Measurements from ENCODE around the gene TUFM. TPM values are rescaled to one million over a fixed set of nuclear protein-coding genes. Genes with fewer than 3 reads are reported as not detected.
A peak's percentile ranks its signal among the peaks of the same experiment; 100 is the strongest.

TUFM gene
- total RNA-seq, 1 donor from 2014 or later: 134 TPM

GRCh38 chr16:28865001-28865688, 19.0 kb upstream of the TUFM start:
- intact Hi-C loops (cut with DNase I): no loop called here
- H3K4me3 ChIP-seq: peak overlapping the region; percentile 85
- H3K36me3 ChIP-seq: peaks cover 33% of the 10 kb centered on the region
- H3K27me3 ChIP-seq: no peaks in the 10 kb centered on the region
- no peak overlapping the region for H3K27ac ChIP-seq
- no peak for TF ChIP-seq CTCF (IDR thresholded peaks at IDR 0.05)
- no peaks in the 10 kb centered on the region for H3K9me3 ChIP-seq
- ATAC-seq: no peak
- peaks cover 18% of the 10 kb centered on the region for H3K4me1 ChIP-seq
- DNase-seq: no peak

GRCh38 chr16:28863929-28864793, 18.0 kb upstream of the TUFM start:
- Histone ChIP-seq H3K27ac (peak overlapping the region; percentile 95), H3K4me3 (peak overlapping the region; percentile 85), H3K36me3 (peaks cover 23% of the 10 kb centered on the region), H3K4me1 (peaks cover 18% of the 10 kb centered on the region), H3K27me3 (no peaks in the 10 kb centered on the region), H3K9me3 (no peaks in the 10 kb centered on the region)
- DNase-seq (no peak), ATAC-seq (no peak)
- intact Hi-C loops (cut with DNase I): no loop called here
- TF ChIP-seq CTCF (IDR thresholded peaks at IDR 0.05): no peak

GRCh38 chr16:28859326-28859725, 13.2 kb upstream of the TUFM start:
- no peak overlapping the region for H3K27ac ChIP-seq
- no peak overlapping the region for H3K4me3 ChIP-seq
- H3K9me3 ChIP-seq: no peaks in the 10 kb centered on the region
- intact Hi-C loops (cut with DNase I): no loop called here
- no peaks in the 10 kb centered on the region for H3K36me3 ChIP-seq
- ATAC-seq (no peak), DNase-seq (no peak)
- H3K27me3 ChIP-seq: no peaks in the 10 kb centered on the region
- H3K4me1 ChIP-seq: peaks cover 7% of the 10 kb centered on the region
- no peak for TF ChIP-seq CTCF (IDR thresholded peaks at IDR 0.05)

- Histone ChIP-seq H3K4me3 (no peak overlapping the region), H3K4me1 (peaks cover 5% of the 10 kb centered on the region), H3K27me3 (no peaks in the 10 kb centered on the region), H3K27ac (no peak overlapping the region), H3K9me3 (no peaks in the 10 kb centered on the region), H3K36me3 (no peaks in the 10 kb centered on the region)
- intact Hi-C loops (cut with DNase I): no loop called here
- DNase-seq (no peak), ATAC-seq (no peak)
- TF ChIP-seq CTCF (IDR thresholded peaks at IDR 0.05): no peak
These were observed 12.3 kb upstream of the TUFM start for GRCh38 chr16:28858421-28858820.

- DNase-seq: no peak
- intact Hi-C loops (cut with DNase I): no loop called here
- no peak for TF ChIP-seq CTCF (IDR thresholded peaks at IDR 0.05)
These were observed 755 bp upstream of the TUFM start for GRCh38 chr16:28846933-28847273.

More at GRCh38 chr16:28846933-28847273, 755 bp upstream of the TUFM start:
- peak overlapping the region; percentile 89 for H3K27ac ChIP-seq
- no peaks in the 10 kb centered on the region for H3K9me3 ChIP-seq
- peaks cover 16% of the 10 kb centered on the region for H3K4me1 ChIP-seq
- ATAC-seq: peak; percentile 1
- peaks cover 31% of the 10 kb centered on the region for H3K36me3 ChIP-seq
- H3K27me3 ChIP-seq: no peaks in the 10 kb centered on the region
- peak overlapping the region; percentile 76 for H3K4me3 ChIP-seq

Measured in upper lobe of right lung (tissue), 1 donor.